GM12878 (cell line): ENCODE data around the gene SRL.

ENCODE experiments used
- CTCF ChIP-seq, 3 experiments: IDR thresholded peaks in 2 of 3; conservative IDR thresholded peaks in 1 of 3; 2 replicates each; pipeline ENCODE4 v1.5.1; 2011; ENCODE audit warnings: low read depth in 3 of 3, low read length in 3 of 3, mild to moderate bottlenecking in 3 of 3, control low read depth in 2 of 3, moderate library complexity in 2 of 3, inconsistent platforms in 1 of 3, mixed read lengths in 1 of 3; ENCODE audit not compliant: control insufficient read depth in 2 of 3, insufficient read depth in 1 of 3; ENCODE audit errors: extremely low read depth in 1 of 3
- ETV6 ChIP-seq, 2 experiments: fragments of 450-650 bp in 1 of 2; IDR thresholded peaks in 1 of 2; conservative IDR thresholded peaks in 1 of 2; 2 replicates each; pipeline ENCODE4 v1.6.1; 2014; ENCODE audit warnings: antibody characterized with exemption in 1 of 2, borderline replicate concordance in 1 of 2, low read depth in 1 of 2, mild to moderate bottlenecking in 1 of 2, moderate library complexity in 1 of 2
- MYC ChIP-seq: IDR thresholded peaks from 2 replicates; pipeline ENCODE4 v1.6.1; 2011; ENCODE audit warnings: mild to moderate bottlenecking, low read length, moderate library complexity, inconsistent platforms; ENCODE audit not compliant: insufficient read depth, insufficient replicate concordance, insufficient read length, severe bottlenecking
- POLR2A ChIP-seq: IDR thresholded peaks from 2 replicates; pipeline ENCODE4 v1.6.1; 2011; ENCODE audit warnings: low read depth, mild to moderate bottlenecking, low read length

DNA sequence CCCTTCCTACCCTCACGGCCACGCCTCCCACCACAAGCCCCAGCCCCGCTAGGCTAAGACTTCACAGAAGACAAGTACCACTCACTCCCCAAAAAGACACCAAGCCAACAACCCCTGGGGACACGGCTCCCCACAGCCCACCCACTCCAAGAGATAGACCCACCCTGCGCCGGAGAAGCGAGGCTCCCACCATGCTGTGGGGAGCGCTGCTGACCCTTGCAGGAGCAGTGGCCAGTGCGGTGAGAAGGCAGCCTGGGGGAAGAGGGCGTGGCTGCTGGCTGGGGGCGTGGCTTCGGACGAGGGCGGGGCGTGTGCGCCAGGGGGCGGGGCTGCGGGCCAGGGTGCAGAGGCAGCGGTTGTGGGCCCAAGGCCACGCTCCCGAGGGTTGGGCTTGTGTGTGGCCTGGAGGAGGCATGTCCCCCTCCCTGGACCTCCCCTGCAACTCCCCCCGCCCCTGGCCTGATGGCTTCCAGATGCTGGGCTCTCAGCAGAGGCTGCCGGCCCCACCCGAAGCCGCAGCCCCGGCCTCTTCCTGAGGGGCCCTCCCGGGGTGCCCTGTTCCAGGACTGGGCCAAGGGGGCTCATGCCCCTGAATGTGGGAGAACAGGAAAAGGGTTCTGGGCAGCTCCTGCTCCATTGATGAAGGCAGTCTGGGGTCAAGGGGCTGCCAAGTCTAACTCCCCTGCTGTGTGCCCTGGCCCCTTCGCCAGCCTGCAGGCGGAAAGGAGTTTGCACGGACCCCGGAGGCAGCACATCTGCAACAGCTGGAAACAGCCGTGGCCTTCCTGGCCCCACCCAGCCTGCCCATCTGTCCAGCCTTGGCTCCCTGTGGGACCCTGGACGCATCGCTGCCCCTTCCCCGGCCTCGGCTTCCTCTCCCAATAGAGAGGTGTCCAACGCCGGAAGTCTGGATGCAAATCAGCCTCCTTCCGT lies 21.9 kb upstream of the SRL start:
- TF ChIP-seq CTCF (IDR thresholded peaks at IDR 0.05 in 2 of 3, conservative IDR thresholded peaks at IDR 0.05 in 1 of 3; ENCODE audit: control insufficient read depth in 2 of 3, extremely low read depth in 1 of 3, insufficient read depth in 1 of 3, low read depth in 3 of 3, low read length in 3 of 3) (no peak), ETV6 (conservative IDR thresholded peaks at IDR 0.05 in 1 of 2, IDR thresholded peaks at IDR 0.05 in 1 of 2; ENCODE audit: borderline replicate concordance in 1 of 2, low read depth in 1 of 2) (no peak), MYC (no peak), POLR2A (no peak)
